ENCODE data around the gene HSFX1.

The HSFX1 gene

DNA sequence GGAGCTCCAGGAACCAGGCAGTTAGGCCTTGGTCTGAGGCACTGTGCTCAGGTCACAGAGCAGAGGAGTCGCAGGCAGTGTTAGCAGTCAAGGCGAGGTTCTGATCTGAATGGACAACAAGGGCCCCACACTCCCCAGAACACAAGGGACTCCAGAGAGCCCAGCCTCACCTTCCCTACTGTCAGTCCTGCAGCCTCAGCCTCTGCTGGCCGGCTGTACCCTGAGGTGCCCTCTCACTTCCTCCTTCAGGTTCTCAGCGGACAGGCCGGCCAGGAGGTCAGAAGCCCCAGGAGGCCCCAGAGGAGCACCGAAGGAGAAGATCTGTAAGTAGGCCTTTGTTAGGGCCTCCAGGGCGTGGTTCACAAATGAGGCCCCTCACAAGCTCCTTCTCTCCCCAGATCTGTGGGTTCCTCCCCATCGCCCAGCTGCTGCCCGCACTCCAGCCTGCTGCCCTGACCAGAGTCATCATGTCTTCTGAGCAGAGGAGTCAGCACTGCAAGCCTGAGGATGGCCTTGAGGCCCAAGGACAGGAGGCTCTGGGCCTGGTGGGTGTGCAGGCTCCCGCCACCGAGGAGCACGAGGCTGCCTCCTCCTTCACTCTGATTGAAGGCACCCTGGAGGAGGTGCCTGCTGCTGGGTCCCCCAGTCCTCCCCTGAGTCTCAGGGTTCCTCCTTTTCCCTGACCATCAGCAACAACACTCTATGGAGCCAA, 34.0 kb downstream of the HSFX1 start:
- H3K4me1 ChIP-seq (ENCODE audit: control insufficient read depth in 1 of 2, insufficient read depth in 2 of 2, low read length in 2 of 2) = no peaks in the 10 kb centered on the region
- no peak overlapping the region for H3K9ac ChIP-seq (ENCODE audit: low read depth in 1 of 2, low read length in 2 of 2)
- no peak overlapping the region for H3K27ac ChIP-seq (ENCODE audit: low read depth, low read length)

DNA sequence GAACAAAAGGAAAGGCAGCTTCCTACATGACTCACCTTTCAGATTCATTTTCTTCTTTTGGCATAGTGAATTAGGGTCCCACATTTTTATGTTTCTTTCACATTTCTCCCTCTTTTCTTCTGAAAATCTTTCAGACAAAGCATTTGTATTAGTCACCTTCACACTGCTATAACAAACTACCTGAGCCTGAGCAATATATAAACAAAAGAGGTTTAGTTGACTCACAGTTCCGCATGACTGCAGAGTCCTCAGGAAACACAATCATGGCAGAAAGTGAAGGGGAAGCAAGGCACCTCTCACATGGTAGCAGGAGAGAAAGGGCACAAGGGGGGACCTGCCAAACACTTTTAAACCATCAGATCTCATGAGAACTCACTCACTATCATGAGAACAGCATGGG, 44.8 kb downstream of the HSFX1 start:
- no peak overlapping the region for H3K9ac ChIP-seq (ENCODE audit: low read depth in 1 of 2, low read length in 2 of 2)
- H3K27ac ChIP-seq (ENCODE audit: low read depth, low read length) = no peak overlapping the region
- no peaks in the 10 kb centered on the region for H3K9me3 ChIP-seq (ENCODE audit: control insufficient read depth in 1 of 2, low read length in 2 of 2)
- H3K27me3 ChIP-seq (ENCODE audit: control insufficient read depth in 1 of 2, insufficient read depth in 2 of 2, low read length in 2 of 2) = no peaks in the 10 kb centered on the region
- H3K4me3 ChIP-seq (ENCODE audit: low read depth in 1 of 2, low read length in 2 of 2) = no peak overlapping the region
- H3K4me1 ChIP-seq (ENCODE audit: control insufficient read depth in 1 of 2, insufficient read depth in 2 of 2, low read length in 2 of 2) = no peaks in the 10 kb centered on the region
- no peaks in the 10 kb centered on the region for H3K36me3 ChIP-seq (ENCODE audit: control insufficient read depth in 1 of 2, insufficient read depth in 2 of 2, low read length in 2 of 2)

More for the DNA sequence above, 34.0 kb downstream of the HSFX1 start:
- no peaks in the 10 kb centered on the region for H3K27me3 ChIP-seq (ENCODE audit: control insufficient read depth in 1 of 2, insufficient read depth in 2 of 2, low read length in 2 of 2)
- no peaks in the 10 kb centered on the region for H3K9me3 ChIP-seq (ENCODE audit: control insufficient read depth in 1 of 2, low read length in 2 of 2)
- H3K4me3 ChIP-seq (ENCODE audit: low read depth in 1 of 2, low read length in 2 of 2) = no peak overlapping the region
- H3K36me3 ChIP-seq (ENCODE audit: control insufficient read depth in 1 of 2, insufficient read depth in 2 of 2, low read length in 2 of 2) = no peaks in the 10 kb centered on the region

DNA sequence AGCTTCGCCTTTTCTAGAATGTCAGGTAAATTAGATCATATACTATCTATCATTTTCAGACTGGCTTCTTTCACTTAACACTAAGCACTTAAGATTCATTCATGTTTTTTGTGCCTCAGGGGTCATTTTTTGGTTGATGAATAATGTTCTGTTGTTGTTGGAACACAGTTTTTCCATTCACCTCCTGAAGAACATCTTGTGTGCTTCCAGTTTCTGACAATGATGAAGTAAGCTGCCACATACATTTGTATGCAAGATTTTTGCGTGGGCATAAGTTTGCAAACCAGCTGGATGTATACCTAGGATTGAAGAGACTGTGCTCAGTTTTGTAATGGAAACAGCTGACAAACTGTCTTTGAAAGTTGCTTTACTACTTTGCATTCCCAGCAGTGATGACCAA, 45.5 kb downstream of the HSFX1 start:
- H3K27me3 ChIP-seq (ENCODE audit: control insufficient read depth in 1 of 2, insufficient read depth in 2 of 2, low read length in 2 of 2) = no peaks in the 10 kb centered on the region
- no peak overlapping the region for H3K9ac ChIP-seq (ENCODE audit: low read depth in 1 of 2, low read length in 2 of 2)
- no peaks in the 10 kb centered on the region for H3K9me3 ChIP-seq (ENCODE audit: control insufficient read depth in 1 of 2, low read length in 2 of 2)
- H3K4me1 ChIP-seq (ENCODE audit: control insufficient read depth in 1 of 2, insufficient read depth in 2 of 2, low read length in 2 of 2) = no peaks in the 10 kb centered on the region
- no peak overlapping the region for H3K4me3 ChIP-seq (ENCODE audit: low read depth in 1 of 2, low read length in 2 of 2)
- H3K36me3 ChIP-seq (ENCODE audit: control insufficient read depth in 1 of 2, insufficient read depth in 2 of 2, low read length in 2 of 2) = no peaks in the 10 kb centered on the region
- H3K27ac ChIP-seq (ENCODE audit: low read depth, low read length) = no peak overlapping the region

DNA sequence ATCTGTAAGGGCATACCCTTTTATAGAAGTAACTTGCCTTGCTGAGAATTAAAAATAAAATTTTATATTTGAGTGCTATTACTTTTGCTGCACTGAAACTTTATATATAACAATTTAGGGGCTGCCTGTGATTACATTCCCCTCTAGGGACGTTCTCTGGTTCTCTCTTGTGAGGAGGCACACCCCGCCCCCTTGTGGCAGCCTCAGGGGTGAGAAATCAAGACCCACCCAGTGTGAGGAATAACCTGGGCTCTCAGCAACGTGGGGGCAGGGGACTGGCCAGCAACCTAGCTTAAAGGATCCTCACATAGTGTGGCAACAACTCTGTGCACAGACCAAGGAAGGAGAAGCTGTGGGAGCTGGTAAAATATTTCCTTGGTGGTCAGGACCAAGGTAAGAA, 51.6 kb downstream of the HSFX1 start:
- Histone ChIP-seq H3K9ac (ENCODE audit: low read depth in 1 of 2, low read length in 2 of 2) (no peak overlapping the region), H3K4me3 (ENCODE audit: low read depth in 1 of 2, low read length in 2 of 2) (no peak overlapping the region), H3K4me1 (ENCODE audit: control insufficient read depth in 1 of 2, insufficient read depth in 2 of 2, low read length in 2 of 2) (no peaks in the 10 kb centered on the region), H3K9me3 (ENCODE audit: control insufficient read depth in 1 of 2, low read length in 2 of 2) (no peaks in the 10 kb centered on the region), H3K27ac (ENCODE audit: low read depth, low read length) (no peak overlapping the region), H3K27me3 (ENCODE audit: control insufficient read depth in 1 of 2, insufficient read depth in 2 of 2, low read length in 2 of 2) (no peaks in the 10 kb centered on the region), H3K36me3 (ENCODE audit: control insufficient read depth in 1 of 2, insufficient read depth in 2 of 2, low read length in 2 of 2) (no peaks in the 10 kb centered on the region)
